GM21360 (cell line): Measurements from ENCODE around the gene CCM2L.

Experiments used
- ATAC-seq: cut with Tn5 transposase; IDR thresholded peaks from one replicate; pipeline ENCODE4 v1.9.1; 2021; ENCODE audit warnings: mild to moderate bottlenecking, moderate library complexity; ENCODE audit not compliant: unreplicated experiment

Gene CCM2L

GRCh38 chr20:32053648-32054047 is 43.4 kb downstream of the CCM2L start:
- no peak for ATAC-seq

GRCh38 chr20:32056708-32057483 is 46.7 kb downstream of the CCM2L start:
- no peak for ATAC-seq

- ATAC-seq, result no peak
Observed at GRCh38 chr20:32057656-32058184, 47.5 kb downstream of the CCM2L start.

GRCh38 chr20:32059189-32059588 is 49.0 kb downstream of the CCM2L start:
- no peak for ATAC-seq

- ATAC-seq, result peak; percentile 50
Observed at GRCh38 chr20:32062776-32063170, 52.5 kb downstream of the CCM2L start.

DNA sequence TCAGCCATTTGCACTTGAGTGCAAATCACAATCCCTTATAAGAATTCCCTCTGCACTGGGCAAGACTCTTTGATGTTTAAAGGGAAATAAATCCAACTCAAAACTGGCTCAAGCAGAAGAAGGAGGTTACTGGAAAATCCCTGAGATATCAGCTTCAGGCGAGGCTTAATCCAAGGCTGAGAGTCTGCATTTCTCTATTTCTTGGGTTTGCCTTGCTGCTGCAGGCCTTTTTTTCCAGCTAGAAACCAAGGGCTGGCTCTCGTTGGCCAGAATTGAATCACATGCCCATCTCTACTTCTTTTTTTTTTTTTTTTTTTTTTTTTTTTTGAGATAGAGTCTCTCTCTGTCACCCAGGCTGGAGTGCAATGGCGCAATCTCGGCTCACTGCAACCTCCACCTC is 53.5 kb downstream of the CCM2L start:
- ATAC-seq, result no peak

DNA sequence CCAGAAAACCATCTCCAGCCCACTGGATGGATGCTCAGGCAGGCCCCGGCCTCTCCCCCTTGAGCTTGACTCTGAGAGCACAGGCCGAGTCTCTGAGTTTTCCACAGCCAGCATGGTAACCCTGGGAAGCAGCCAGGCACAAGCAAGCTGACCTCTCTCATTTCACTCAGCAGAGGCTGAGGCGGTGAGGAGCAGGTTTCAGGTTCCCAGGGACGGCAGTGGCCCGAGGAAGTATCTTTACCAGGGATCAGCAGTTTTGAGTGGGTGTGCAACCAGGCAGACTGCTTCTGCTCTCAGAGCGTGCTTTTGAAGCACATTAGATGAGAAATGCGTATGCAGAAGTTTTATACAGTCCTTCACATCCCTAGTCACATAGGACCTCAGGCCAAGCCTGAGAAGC is 54.4 kb downstream of the CCM2L start:
- ATAC-seq, result peak; percentile 41

DNA sequence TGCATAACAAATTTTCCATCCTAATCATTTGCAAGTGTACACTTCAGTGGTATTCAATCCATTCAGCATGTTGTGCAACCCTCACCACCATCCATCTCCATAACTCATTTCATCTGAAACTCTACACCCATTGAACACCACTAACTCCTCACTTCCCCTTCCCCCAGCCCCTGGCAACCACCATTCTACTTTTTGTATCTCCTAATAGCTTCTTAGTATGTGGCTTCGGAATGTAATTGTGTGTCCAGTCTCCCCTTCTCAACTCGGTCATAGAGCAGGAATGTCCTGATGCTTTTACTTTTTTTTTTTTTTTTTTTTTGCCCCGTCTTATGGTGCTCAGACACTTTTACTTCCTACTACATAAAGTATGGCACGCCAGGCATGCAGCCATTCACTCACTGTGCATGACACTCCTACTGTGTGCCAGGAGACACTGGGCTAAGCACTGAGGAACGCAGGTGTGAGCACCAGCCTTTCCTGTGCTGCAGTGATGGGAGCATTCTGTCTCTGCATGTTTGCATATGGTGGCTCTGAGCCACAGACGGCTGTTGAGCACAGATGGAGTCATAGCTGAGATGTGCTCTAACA is 57.1 kb downstream of the CCM2L start:
- ATAC-seq, result no peak

DNA sequence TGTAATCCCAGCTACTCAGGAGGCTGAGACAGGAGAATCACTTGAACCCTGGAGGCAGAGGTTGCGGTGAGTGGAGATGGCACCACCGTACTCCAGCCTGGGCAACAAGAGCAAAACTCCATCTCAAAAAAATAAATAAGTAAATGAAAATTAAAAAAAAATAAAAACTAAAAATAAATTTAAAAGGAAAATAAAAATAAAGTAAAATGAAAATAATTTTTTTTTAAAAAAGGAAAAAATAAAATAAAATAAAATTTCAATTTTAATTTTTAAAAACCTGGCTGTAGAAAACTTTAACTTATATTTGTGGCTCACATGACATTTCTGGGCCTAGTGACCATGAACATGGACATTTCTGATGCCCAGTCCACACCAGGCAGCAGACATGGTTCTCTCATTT is 57.9 kb downstream of the CCM2L start:
- ATAC-seq, result no peak

GRCh38 chr20:32069711-32070110 is 59.5 kb downstream of the CCM2L start:
- no peak for ATAC-seq

- no peak for ATAC-seq
Observed at GRCh38 chr20:32070282-32070681, 60.0 kb downstream of the CCM2L start.

DNA sequence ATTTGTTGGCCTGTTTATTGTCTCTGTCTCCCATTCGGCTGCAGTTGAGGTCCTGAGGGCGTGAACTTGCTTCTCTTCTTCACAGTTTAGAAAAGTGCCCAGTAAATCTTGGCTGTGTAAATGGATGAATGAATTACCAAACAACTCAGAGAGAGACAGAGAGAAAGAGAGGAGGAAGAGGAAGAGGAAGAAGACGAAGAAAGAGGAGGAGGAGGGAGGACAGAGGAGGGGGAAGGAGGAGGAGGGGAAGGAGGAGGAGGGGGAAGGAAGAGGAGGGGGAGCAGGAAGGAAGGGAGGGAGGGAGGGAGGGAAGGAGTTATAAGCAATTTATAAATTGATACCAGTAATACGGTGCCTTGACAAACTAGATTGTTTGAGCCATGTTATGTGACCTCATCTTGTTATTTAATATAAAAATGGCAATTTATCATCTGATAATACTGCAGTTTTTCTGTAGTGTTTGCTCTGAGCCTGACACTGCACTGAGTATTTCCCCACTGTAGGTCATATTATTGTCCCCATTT is 60.5 kb downstream of the CCM2L start:
- ATAC-seq, result no peak

DNA sequence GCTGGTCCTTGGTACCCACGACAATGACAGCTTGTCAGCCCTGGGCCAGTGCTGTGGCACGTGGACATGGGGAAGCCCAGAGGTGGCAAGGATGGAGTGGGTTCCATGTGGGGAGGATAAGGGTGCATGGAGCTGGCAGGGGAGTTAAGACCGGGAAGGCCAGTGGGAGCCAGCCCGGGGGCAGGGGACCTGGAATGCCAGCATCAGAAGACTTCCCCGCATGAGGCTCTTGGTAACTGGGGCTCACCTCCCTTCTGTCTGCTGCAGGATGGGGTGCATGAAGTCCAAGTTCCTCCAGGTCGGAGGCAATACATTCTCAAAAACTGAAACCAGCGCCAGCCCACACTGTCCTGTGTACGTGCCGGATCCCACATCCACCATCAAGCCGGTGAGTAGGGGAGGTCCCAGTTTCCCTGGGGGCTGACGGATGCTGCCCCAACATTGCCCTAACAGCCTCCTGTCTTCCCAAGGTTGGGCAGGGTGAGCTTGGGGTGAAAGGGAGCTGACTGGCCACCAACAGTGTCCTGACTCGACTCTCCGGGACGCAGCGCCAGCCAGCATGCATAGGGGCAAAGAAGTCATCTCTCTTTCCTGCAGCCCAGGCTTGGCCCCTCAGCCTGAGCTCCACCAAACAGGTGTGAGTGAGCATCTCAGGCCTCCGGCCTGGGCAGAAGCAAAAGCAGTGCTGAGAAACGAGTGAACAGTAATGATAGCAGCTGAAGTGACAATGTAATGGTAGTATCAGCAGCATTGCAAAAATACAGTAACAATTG is 61.3 kb downstream of the CCM2L start:
- ATAC-seq, result no peak

DNA sequence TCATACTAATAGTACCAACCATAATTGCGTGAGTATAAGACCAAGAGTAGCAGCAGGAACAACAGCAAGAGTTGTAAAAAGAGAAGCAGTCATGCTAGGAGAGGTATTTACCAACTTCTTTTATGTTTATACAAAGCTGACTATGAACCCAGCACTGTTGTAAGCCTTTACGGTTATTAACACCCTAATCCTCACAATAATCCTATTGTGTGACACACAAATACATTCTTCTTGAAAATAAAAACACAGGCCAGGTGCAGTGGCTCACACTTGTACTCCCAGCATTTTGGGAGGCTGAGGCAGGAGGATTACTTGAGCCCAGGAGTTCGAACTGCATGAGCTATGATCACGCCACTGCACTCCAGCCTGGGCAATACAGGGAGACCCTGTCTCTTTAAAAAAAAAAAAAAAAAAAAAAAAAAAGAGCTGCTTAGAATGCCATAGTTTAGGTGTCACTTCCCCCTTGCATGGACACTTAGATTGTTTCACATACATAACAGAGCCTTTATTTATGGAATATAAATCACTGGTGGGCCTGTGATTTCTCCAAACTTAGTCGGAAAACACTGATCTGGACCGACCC is 62.0 kb downstream of the CCM2L start:
- ATAC-seq, result no peak

DNA sequence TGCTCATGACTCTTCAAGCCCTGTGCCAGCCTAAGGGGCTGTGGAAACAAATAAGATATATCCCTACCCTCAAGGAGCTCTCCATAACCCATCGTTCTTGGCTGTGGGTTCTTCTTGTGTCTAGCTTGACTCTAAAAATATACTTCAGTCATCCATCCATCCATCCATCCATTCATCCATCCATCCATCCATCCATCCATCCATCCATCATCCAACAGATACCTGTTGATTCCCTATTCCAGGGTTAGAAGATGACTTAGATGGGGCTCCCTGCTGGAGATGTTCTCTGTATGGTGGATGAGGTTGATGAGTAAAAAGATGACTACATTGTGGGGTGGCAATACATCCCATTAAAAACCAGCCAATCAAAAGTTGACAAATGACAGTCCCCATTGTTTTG is 65.3 kb downstream of the CCM2L start:
- no peak for ATAC-seq

GRCh38 chr20:32077190-32077589 is 67.0 kb downstream of the CCM2L start:
- ATAC-seq, result no peak

GRCh38 chr20:32078322-32078721 is 68.1 kb downstream of the CCM2L start:
- ATAC-seq, result no peak

- ATAC-seq, result no peak
Observed at GRCh38 chr20:32078791-32079190, 68.6 kb downstream of the CCM2L start.

GRCh38 chr20:32079655-32080109 is 69.4 kb downstream of the CCM2L start:
- no peak for ATAC-seq

- no peak for ATAC-seq
Observed at GRCh38 chr20:32080783-32081182, 70.5 kb downstream of the CCM2L start.
